BE2C (cell line): ENCODE results near the gene POLR3GL. TPM values are rescaled to one million over a fixed set of nuclear protein-coding genes. Genes with fewer than 3 reads are reported as not detected.
"Not testable (repeated sequence)": the region's sequence is repeated elsewhere in the genome, so short reads cannot be mapped to it uniquely, and the experiment has no call there.

ENCODE experiments used
- DNase-seq: peaks from one replicate; pipeline ENCODE4 v3.0.0-alpha.2; 2020
- H3K27me3 ChIP-seq: fragments of 250-450 bp; sonication (Bioruptor Pico); 2 replicates; pipeline ENCODE4 v1.5.1; 2020; ENCODE audit warnings: mild to moderate bottlenecking
- H3K36me3 ChIP-seq: fragments of 250-450 bp; sonication (Bioruptor Pico); 2 replicates; pipeline ENCODE4 v1.5.1; 2020; ENCODE audit warnings: mild to moderate bottlenecking
- H3K4me1 ChIP-seq: fragments of 250-450 bp; sonication (Bioruptor Pico); 2 replicates; pipeline ENCODE4 v1.5.1; 2020
- H3K4me3 ChIP-seq: 2 replicates; pipeline ENCODE4 v1.5.1; 2011; ENCODE audit warnings: low read depth, low read length
- H3K9me3 ChIP-seq: fragments of 250-450 bp; sonication (Bioruptor Pico); 2 replicates; pipeline ENCODE4 v1.5.1; 2020
- CTCF ChIP-seq: IDR thresholded peaks from 2 replicates; pipeline ENCODE4 v1.5.1; 2012; ENCODE audit warnings: mild to moderate bottlenecking, low read depth, low read length
- polyA plus RNA-seq: library from polyadenylated mRNA; unstranded; fragments of >200 nt; gene quantifications from one replicate; pipeline ENCODE4 v1.2.1, GENCODE V29; 2012; ENCODE audit warnings: low read depth, missing spikeins; ENCODE audit not compliant: insufficient read length, insufficient read depth

Gene POLR3GL
- 16.8 TPM for polyA plus RNA-seq

GRCh38 chr1:145964328-145965118 lies at the start of gene POLR3GL, which contains the start of gene ANKRD34A:
Gene POLR3GL, plus strand, starts transcription at chr1:145964690. Its CDS starts 10,176 bp downstream, at chr1:145974866.
Gene ANKRD34A, minus strand, starts transcription at chr1:145964575. Its CDS starts 2,816 bp downstream, at chr1:145961759.
- DNase-seq: peak; percentile 92
- peak within 1 kb of the TSS; percentile 61 for H3K4me3 ChIP-seq
- H3K9me3 ChIP-seq: no peaks in the 10 kb centered on the region
- TF ChIP-seq CTCF: no peak
- H3K27me3 ChIP-seq: no peaks in the 10 kb centered on the region
- peaks cover 4% of the 10 kb centered on the region for H3K4me1 ChIP-seq
- no peaks in the 10 kb centered on the region for H3K36me3 ChIP-seq

GRCh38 chr1:145916745-145917144 lies 47.7 kb upstream of the POLR3GL start:
- Histone ChIP-seq H3K9me3 (no peaks in the 10 kb centered on the region), H3K36me3 (no peaks in the 10 kb centered on the region; the same call in 1 of the 2 replicates), H3K4me1 (peaks cover 4% of the 10 kb centered on the region; the same call in 1 of the 2 replicates), H3K4me3 (no peak overlapping the region), H3K27me3 (no peaks in the 10 kb centered on the region)
- no peak for DNase-seq
- no peak for TF ChIP-seq CTCF

GRCh38 chr1:145917595-145917994 lies 46.9 kb upstream of the POLR3GL start:
- Histone ChIP-seq H3K4me1 (peaks cover 4% of the 10 kb centered on the region; the same call in 1 of the 2 replicates), H3K4me3 (peak overlapping the region; percentile 80), H3K27me3 (no peaks in the 10 kb centered on the region), H3K36me3 (no peaks in the 10 kb centered on the region; the same call in 1 of the 2 replicates), H3K9me3 (no peaks in the 10 kb centered on the region)
- TF ChIP-seq CTCF: no peak
- no peak for DNase-seq

GRCh38 chr1:145918144-145918991 lies 46.1 kb upstream of the POLR3GL start, which contains the start of gene PEX11B:
Gene PEX11B, minus strand, starts transcription at chr1:145918717. Its CDS starts 29 bp downstream, at chr1:145918688.
- no peaks in the 10 kb centered on the region for H3K27me3 ChIP-seq
- H3K4me3 ChIP-seq: peak within 1 kb of the TSS; percentile 80
- no peak for TF ChIP-seq CTCF
- H3K9me3 ChIP-seq: no peaks in the 10 kb centered on the region
- peak; percentile 83 for DNase-seq
- H3K4me1 ChIP-seq: peaks cover 4% of the 10 kb centered on the region; the same call in 1 of the 2 replicates
- H3K36me3 ChIP-seq: no peaks in the 10 kb centered on the region

- no peaks in the 10 kb centered on the region for H3K9me3 ChIP-seq
- H3K36me3 ChIP-seq: no peaks in the 10 kb centered on the region
- no peak for TF ChIP-seq CTCF
- H3K4me1 ChIP-seq: peaks cover 4% of the 10 kb centered on the region; the same call in 1 of the 2 replicates
- peak overlapping the region; percentile 80 for H3K4me3 ChIP-seq
- peak; percentile 39 for DNase-seq
- H3K27me3 ChIP-seq: no peaks in the 10 kb centered on the region
Measured at GRCh38 chr1:145918992-145919939, 45.2 kb upstream of the POLR3GL start.

GRCh38 chr1:145920297-145920696 lies 44.2 kb upstream of the POLR3GL start:
- not testable (repeated sequence) for H3K9me3 ChIP-seq, DNase-seq, H3K4me3 ChIP-seq, H3K36me3 ChIP-seq, H3K4me1 ChIP-seq, H3K27me3 ChIP-seq
